Left lung (tissue), 10 donors: ENCODE results near the gene PTPRD. TPM values are rescaled to one million over a fixed set of nuclear protein-coding genes. Genes with fewer than 3 reads are reported as not detected.

Source experiments
- ATAC-seq: fragments of 200-7000 bp; cut with Tn5 transposase; one replicate; pipeline ENCODE4 v1.9.1; 2020; ENCODE audit warnings: moderate library complexity
- DNase-seq, 4 donors: peaks; one replicate each; pipeline ENCODE4 v3.0.0-alpha.2; 2013 to 2020
- H3K27ac ChIP-seq, 2 donors: fragments of 200-600 bp; sonication (generic) in 1 of 2; one replicate each; pipeline versions ENCODE4 v1.5.0 to v1.8.0; 2020 to 2021
- H3K27me3 ChIP-seq, 2 donors: fragments of 200-600 bp; sonication (generic) in 1 of 2; one replicate each; pipeline versions ENCODE4 v1.5.0 to v1.8.0; 2020 to 2021
- H3K36me3 ChIP-seq, 2 donors: fragments of 200-600 bp; sonication (generic) in 1 of 2; one replicate each; pipeline versions ENCODE4 v1.5.0 to v1.8.0; 2020 to 2021
- H3K4me1 ChIP-seq, 2 donors: fragments of 200-600 bp; one replicate each; pipeline ENCODE4 v1.8.0; 2021
- H3K4me3 ChIP-seq, 2 donors: fragments of 200-600 bp; sonication (generic) in 1 of 2; one replicate each; pipeline versions ENCODE4 v1.5.0 to v1.8.0; 2020 to 2021; ENCODE audit warnings: mild to moderate bottlenecking in 1 of 2
- H3K9me3 ChIP-seq, 2 donors: fragments of 200-600 bp; sonication (generic) in 1 of 2; one replicate each; pipeline versions ENCODE4 v1.5.0 to v1.8.0; 2020 to 2021
- intact Hi-C, 2 donors: fragments of 100-400 bp; cut with DNase I; formaldehyde crosslinking; loops; one replicate each; pipeline versions ENCODE4 v1.11.2 to v1.14.2; 2022
- polyA plus RNA-seq, 6 donors: library from polyadenylated mRNA; unstranded; fragments of 120-200 nt; gene quantifications; one replicate each; pipeline ENCODE4 v1.2.1, GENCODE V29; 2013; ENCODE audit not compliant: insufficient read length in 6 of 6
- total RNA-seq, 2 donors: library from RNA; stranded (reverse); fragmentation: NEBNext Ultra II Directional; extraction: Animal tissue kit (Norgen Biotek cat#: 25700); gene quantifications; one replicate each; pipeline ENCODE4 v1.2.1, GENCODE V29; 2021
- TF ChIP-seq, protein P1 (sequence below), 2 donors: fragments of 200-600 bp; sonication (generic) in 1 of 2; IDR thresholded peaks; one replicate each; pipeline versions ENCODE4 v1.5.0 to v1.8.0; 2021; ENCODE audit warnings: antibody characterized with exemption in 2 of 2
- donor health status: DM: no; HTN: yes; CAD: no.
- donor health status: DM: no; HTN: no; CAD: no.

PTPRD gene
- total and polyA plus RNA-seq, 8 donors: 24.2 to 167 (median 139) TPM

DNA sequence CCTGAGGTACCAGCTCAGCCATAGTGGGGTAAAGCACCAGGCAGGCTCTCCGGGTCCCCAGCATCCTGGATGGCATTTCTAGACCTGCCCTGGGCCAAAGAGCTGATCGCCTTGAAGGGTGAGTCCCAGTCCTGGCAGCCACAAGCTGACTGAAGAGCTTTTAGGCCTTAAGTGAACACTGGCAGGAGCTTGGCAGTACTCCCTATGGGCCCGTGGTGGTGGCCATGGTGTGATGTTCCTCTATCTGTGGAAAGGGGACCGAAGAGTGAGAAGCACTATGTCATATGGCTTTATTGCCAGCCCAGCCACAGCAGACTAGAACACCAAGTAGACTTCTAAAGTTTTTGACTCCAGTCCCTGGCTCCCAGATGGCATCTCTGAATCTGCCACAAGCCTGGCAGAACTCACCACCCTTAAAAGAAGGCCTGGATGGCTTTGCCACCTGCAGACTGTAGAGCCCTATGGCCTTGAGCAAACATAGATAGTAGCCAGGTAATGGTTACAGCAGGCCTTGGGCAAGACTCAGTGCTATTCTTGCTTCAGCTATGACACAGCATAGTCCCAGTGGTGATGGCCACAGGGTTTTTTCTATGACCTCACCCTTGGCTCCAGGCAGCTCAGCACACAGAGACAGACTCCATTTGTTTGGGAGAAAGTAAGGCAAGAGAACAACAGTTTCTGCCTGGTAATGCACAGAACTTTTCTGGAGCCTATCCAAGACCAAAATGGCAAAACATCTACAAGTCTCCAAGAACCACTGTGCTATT lies 2011.7 kb downstream of the PTPRD start:
- Histone ChIP-seq H3K36me3 (no peaks in the 10 kb centered on the region), H3K27me3 (no peaks in the 10 kb centered on the region), H3K4me1 (no peaks in the 10 kb centered on the region), H3K4me3 (no peak overlapping the region), H3K9me3 (no peaks in the 10 kb centered on the region), H3K27ac (no peak overlapping the region)
- TF ChIP-seq, protein P1, sequence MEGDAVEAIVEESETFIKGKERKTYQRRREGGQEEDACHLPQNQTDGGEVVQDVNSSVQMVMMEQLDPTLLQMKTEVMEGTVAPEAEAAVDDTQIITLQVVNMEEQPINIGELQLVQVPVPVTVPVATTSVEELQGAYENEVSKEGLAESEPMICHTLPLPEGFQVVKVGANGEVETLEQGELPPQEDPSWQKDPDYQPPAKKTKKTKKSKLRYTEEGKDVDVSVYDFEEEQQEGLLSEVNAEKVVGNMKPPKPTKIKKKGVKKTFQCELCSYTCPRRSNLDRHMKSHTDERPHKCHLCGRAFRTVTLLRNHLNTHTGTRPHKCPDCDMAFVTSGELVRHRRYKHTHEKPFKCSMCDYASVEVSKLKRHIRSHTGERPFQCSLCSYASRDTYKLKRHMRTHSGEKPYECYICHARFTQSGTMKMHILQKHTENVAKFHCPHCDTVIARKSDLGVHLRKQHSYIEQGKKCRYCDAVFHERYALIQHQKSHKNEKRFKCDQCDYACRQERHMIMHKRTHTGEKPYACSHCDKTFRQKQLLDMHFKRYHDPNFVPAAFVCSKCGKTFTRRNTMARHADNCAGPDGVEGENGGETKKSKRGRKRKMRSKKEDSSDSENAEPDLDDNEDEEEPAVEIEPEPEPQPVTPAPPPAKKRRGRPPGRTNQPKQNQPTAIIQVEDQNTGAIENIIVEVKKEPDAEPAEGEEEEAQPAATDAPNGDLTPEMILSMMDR (IDR thresholded peaks at IDR 0.05): no peak
- DNase-seq: no peak
- intact Hi-C loops: no loop called here
- no peak for ATAC-seq

DNA sequence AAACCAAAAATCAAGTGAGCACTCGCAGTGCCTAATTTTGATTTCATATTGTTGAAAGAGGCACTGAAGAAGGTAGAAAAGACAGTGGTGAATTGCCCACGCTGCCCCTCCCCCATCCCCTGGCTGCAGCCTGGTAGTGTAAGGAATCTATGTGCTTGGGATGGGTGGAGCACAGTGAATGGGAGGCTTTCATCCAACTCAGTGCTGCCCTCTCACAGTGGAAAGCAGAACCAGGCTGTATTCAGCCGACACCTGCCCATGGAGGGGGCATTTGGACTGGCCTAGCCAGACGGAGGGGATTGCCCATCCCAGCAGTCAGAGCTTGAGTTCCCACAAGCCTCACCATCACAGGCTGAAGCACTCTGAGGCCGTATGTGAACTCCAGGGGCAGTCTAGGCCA lies 2012.9 kb downstream of the PTPRD start:
- DNase-seq (no peak), ATAC-seq (no peak)
- H3K27me3 ChIP-seq: no peaks in the 10 kb centered on the region
- H3K9me3 ChIP-seq: no peaks in the 10 kb centered on the region
- H3K4me1 ChIP-seq: no peaks in the 10 kb centered on the region
- TF ChIP-seq, protein P1 (IDR thresholded peaks at IDR 0.05): no peak
- H3K36me3 ChIP-seq: no peaks in the 10 kb centered on the region
- H3K27ac ChIP-seq: no peak overlapping the region
- no peak overlapping the region for H3K4me3 ChIP-seq
- intact Hi-C loops: no loop called here

DNA sequence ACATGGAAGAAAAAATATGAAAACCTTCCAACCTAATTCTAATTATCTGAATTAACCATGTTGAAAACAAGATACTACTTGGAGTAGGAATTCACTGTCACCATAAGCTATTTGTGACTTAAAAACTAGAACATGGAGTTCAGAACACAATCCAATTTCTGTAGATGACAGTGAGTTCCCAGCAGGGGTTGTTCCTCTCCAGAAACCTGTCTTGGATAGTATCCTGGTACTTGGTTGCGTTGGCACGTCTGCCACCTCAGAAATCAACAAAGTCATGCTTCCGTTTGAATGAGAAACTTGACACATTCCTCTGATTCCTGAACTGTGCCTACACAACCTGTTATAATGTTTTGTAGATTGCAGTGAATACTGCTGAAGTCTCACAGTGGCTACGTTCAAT lies 2023.3 kb downstream of the PTPRD start:
- Histone ChIP-seq H3K4me1 (no peaks in the 10 kb centered on the region), H3K27me3 (no peaks in the 10 kb centered on the region), H3K27ac (no peak overlapping the region), H3K4me3 (no peak overlapping the region), H3K9me3 (no peaks in the 10 kb centered on the region), H3K36me3 (no peaks in the 10 kb centered on the region)
- intact Hi-C loops: no loop called here
- ATAC-seq (no peak), DNase-seq (no peak)
- TF ChIP-seq, protein P1 (IDR thresholded peaks at IDR 0.05): no peak

DNA sequence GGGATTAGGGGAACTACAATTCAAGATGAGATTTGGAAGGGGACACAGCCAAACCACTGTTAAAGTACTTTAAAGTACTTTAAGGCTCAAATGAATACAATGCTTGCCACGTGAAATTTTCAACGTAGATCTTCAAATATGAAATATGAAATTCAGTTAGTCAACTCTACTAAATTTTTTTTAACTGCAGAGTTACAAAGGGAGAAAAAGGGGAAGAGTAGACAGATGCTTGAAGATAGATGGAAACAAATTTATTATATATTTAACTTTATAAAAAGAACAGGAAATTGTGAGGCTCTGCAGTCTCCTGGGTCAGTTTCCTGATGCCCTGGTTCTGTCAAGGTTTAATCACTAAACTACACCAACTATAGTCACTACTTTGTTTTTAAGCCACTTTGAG lies 2027.8 kb downstream of the PTPRD start:
- intact Hi-C loops: no loop called here
- Histone ChIP-seq H3K4me3 (no peak overlapping the region), H3K4me1 (no peaks in the 10 kb centered on the region), H3K27me3 (no peaks in the 10 kb centered on the region), H3K27ac (no peak overlapping the region), H3K36me3 (no peaks in the 10 kb centered on the region), H3K9me3 (no peaks in the 10 kb centered on the region)
- TF ChIP-seq, protein P1 (IDR thresholded peaks at IDR 0.05): no peak
- no peak for ATAC-seq
- DNase-seq: no peak

DNA sequence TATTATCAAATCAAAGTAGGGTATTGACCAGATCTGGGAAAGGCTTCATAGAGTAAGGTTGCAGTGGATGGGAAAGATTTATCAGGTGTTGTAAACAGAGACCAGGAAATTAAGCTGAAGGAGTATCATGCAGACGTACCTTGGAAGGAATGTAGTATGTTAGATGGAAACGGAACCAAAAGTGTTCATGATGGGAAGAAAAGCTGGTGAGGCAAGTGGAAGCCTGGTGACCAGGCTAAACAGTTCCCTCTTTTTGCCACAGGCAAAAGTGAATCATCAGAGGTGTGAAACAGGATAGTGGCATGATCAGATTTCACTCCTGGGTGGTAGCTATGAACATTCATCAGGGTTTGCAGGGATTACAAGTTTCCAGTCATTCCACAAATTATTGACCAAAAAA lies 2033.1 kb downstream of the PTPRD start:
- ATAC-seq: no peak

More for the DNA sequence above, 2033.1 kb downstream of the PTPRD start:
- H3K27me3 ChIP-seq: no peaks in the 10 kb centered on the region
- no peaks in the 10 kb centered on the region for H3K4me1 ChIP-seq
- H3K4me3 ChIP-seq: no peak overlapping the region
- H3K9me3 ChIP-seq: no peaks in the 10 kb centered on the region
- H3K27ac ChIP-seq: no peak overlapping the region
- DNase-seq: no peak
- H3K36me3 ChIP-seq: no peaks in the 10 kb centered on the region
- intact Hi-C loops: no loop called here
- TF ChIP-seq, protein P1 (IDR thresholded peaks at IDR 0.05): no peak
